H9 (cell line): ENCODE results near the gene FAM25G. TPM values are rescaled to one million over a fixed set of nuclear protein-coding genes. Genes with fewer than 3 reads are reported as not detected.

Experiments used
- DNase-seq: peaks from one replicate; pipeline ENCODE4 v3.0.0-alpha.2; 2017
- H2AFZ ChIP-seq: one replicate; pipeline ENCODE4 v1.6.1; 2013; ENCODE audit warnings: mild to moderate bottlenecking, low read length, control low read depth, moderate library complexity
- H2AK5ac ChIP-seq: 2 replicates; pipeline ENCODE4 v1.6.1; 2013; ENCODE audit warnings: low read length, control low read depth, mixed read lengths; ENCODE audit not compliant: insufficient read length
- H2BK120ac ChIP-seq: one replicate; pipeline ENCODE4 v1.6.1; 2013; ENCODE audit warnings: low read depth, mild to moderate bottlenecking, low read length, control low read depth, inconsistent platforms; ENCODE audit not compliant: poor library complexity, severe bottlenecking
- H2BK12ac ChIP-seq: 2 replicates; pipeline ENCODE4 v1.6.1; 2013; ENCODE audit warnings: low read length, control low read depth, mixed read lengths, low read depth; ENCODE audit not compliant: insufficient read length
- H2BK15ac ChIP-seq: 2 replicates; pipeline ENCODE4 v1.6.1; 2013; ENCODE audit warnings: low read depth, low read length, control low read depth
- H2BK20ac ChIP-seq: one replicate; pipeline ENCODE4 v1.6.1; 2013; ENCODE audit warnings: low read depth, mild to moderate bottlenecking, low read length, control low read depth, inconsistent platforms; ENCODE audit not compliant: poor library complexity, severe bottlenecking
- H2BK5ac ChIP-seq: 2 replicates; pipeline ENCODE4 v1.6.1; 2013; ENCODE audit warnings: low read length, control low read depth, mixed read lengths; ENCODE audit not compliant: insufficient read length
- H3K14ac ChIP-seq: 2 replicates; pipeline ENCODE4 v1.6.1; 2013; ENCODE audit warnings: low read length, control low read depth; ENCODE audit not compliant: insufficient read depth
- H3K18ac ChIP-seq: 2 replicates; pipeline ENCODE4 v1.6.1; 2013; ENCODE audit warnings: low read depth, mild to moderate bottlenecking, mixed read lengths, low read length, control low read depth; ENCODE audit not compliant: insufficient read length
- H3K23ac ChIP-seq: 2 replicates; pipeline ENCODE4 v1.6.1; 2013; ENCODE audit warnings: low read length, control low read depth, mixed read lengths, low read depth; ENCODE audit not compliant: insufficient read length
- H3K23me2 ChIP-seq: 2 replicates; pipeline ENCODE4 v1.6.1; 2013; ENCODE audit warnings: low read depth, mild to moderate bottlenecking, mixed read lengths, low read length, control low read depth; ENCODE audit not compliant: insufficient read length, poor library complexity, severe bottlenecking
- H3K27ac ChIP-seq: 2 replicates; pipeline ENCODE4 v1.5.1; 2013; ENCODE audit warnings: low read length, control low read depth, mixed read lengths, low read depth; ENCODE audit not compliant: insufficient read length
- H3K27me3 ChIP-seq: 2 replicates; pipeline ENCODE4 v1.6.1; 2013; ENCODE audit warnings: low read length, control low read depth, inconsistent platforms; ENCODE audit not compliant: insufficient read depth
- H3K4ac ChIP-seq: 2 replicates; pipeline ENCODE4 v1.6.1; 2013; ENCODE audit warnings: low read depth, mild to moderate bottlenecking, control low read depth, inconsistent platforms, low read length, moderate library complexity
- H3K4me1 ChIP-seq: 2 replicates; pipeline ENCODE4 v1.6.1; 2013; ENCODE audit warnings: low read length, control low read depth, inconsistent platforms; ENCODE audit not compliant: insufficient read depth
- H3K4me2 ChIP-seq: 2 replicates; pipeline ENCODE4 v1.6.1; 2013; ENCODE audit warnings: low read length, control low read depth, mixed read lengths; ENCODE audit not compliant: insufficient read length, insufficient read depth
- H3K56ac ChIP-seq: 2 replicates; pipeline ENCODE4 v1.6.1; 2013; ENCODE audit warnings: low read depth, mild to moderate bottlenecking, mixed read lengths, low read length, control low read depth; ENCODE audit not compliant: insufficient read length
- H3K79me1 ChIP-seq: 2 replicates; pipeline ENCODE4 v1.6.1; 2013; ENCODE audit warnings: low read depth, mild to moderate bottlenecking, moderate library complexity, low read length, control low read depth, inconsistent platforms; ENCODE audit not compliant: insufficient read depth, poor library complexity, severe bottlenecking
- H3K79me2 ChIP-seq: 2 replicates; pipeline ENCODE4 v1.6.1; 2013; ENCODE audit warnings: low read length, control low read depth, inconsistent platforms; ENCODE audit not compliant: insufficient read depth
- H3K9ac ChIP-seq: 2 replicates; pipeline ENCODE4 v1.6.1; 2013; ENCODE audit warnings: low read length, control low read depth, mixed read lengths; ENCODE audit not compliant: insufficient read length; ENCODE audit errors: extremely low read depth
- H3K9me3 ChIP-seq: one replicate; pipeline ENCODE4 v1.6.1; 2013; ENCODE audit warnings: low read depth, low read length, inconsistent platforms; ENCODE audit not compliant: control insufficient read depth
- H3T11ph ChIP-seq: one replicate; pipeline ENCODE4 v1.6.1; 2013; ENCODE audit warnings: mild to moderate bottlenecking, low read length, control low read depth, inconsistent platforms
- H4K20me1 ChIP-seq: one replicate; pipeline ENCODE4 v1.6.1; 2013; ENCODE audit not compliant: control insufficient read depth, insufficient read length, insufficient read depth
- H4K5ac ChIP-seq: 2 replicates; pipeline ENCODE4 v1.6.1; 2013; ENCODE audit warnings: low read depth, mild to moderate bottlenecking, mixed read lengths, low read length, control low read depth; ENCODE audit not compliant: insufficient read length
- H4K8ac ChIP-seq: replicated peaks from 2 replicates; pipeline ENCODE4 v1.6.1; 2013; ENCODE audit warnings: low read length, control low read depth, mixed read lengths, low read depth; ENCODE audit not compliant: insufficient read length
- H4K91ac ChIP-seq: 2 replicates; pipeline ENCODE4 v1.6.1; 2013; ENCODE audit warnings: low read depth, mild to moderate bottlenecking, moderate library complexity, mixed read lengths, low read length, control low read depth; ENCODE audit not compliant: insufficient read length
- H3K27ac Mint-ChIP-seq, 3 experiments: 2 replicates in 2 of 3; 3 replicates in 1 of 3; pipeline ENCODE4 v1.8.0; 2020 to 2021; ENCODE audit warnings: mixed read lengths in 3 of 3, mild to moderate bottlenecking in 1 of 3, moderate library complexity in 1 of 3
- H3K27me3 Mint-ChIP-seq: 2 replicates; pipeline ENCODE4 v1.8.0; 2021; ENCODE audit warnings: low read depth, mild to moderate bottlenecking, moderate library complexity, mixed read lengths
- H3K36me3 Mint-ChIP-seq, 3 experiments: 2 replicates in 2 of 3; 3 replicates in 1 of 3; pipeline ENCODE4 v1.8.0; 2020 to 2021; ENCODE audit warnings: low read depth in 3 of 3, mixed read lengths in 3 of 3; ENCODE audit not compliant: insufficient read depth in 1 of 3
- H3K4me1 Mint-ChIP-seq, 2 experiments: 2 replicates each; pipeline ENCODE4 v1.8.0; 2020; ENCODE audit warnings: mixed read lengths in 2 of 2
- H3K4me3 Mint-ChIP-seq, 2 experiments: 2 replicates in 1 of 2; 3 replicates in 1 of 2; pipeline ENCODE4 v1.8.0; 2020 to 2021; ENCODE audit warnings: mild to moderate bottlenecking in 2 of 2, mixed read lengths in 2 of 2, moderate library complexity in 1 of 2
- H3K9me3 Mint-ChIP-seq, 2 experiments: 2 replicates in 1 of 2; 3 replicates in 1 of 2; pipeline ENCODE4 v1.8.0; 2020; ENCODE audit warnings: mild to moderate bottlenecking in 2 of 2, mixed read lengths in 2 of 2, moderate library complexity in 1 of 2
- WGBS: extraction: QIAGEN DNeasy Blood & Tissue Kit; methylation state at CpG from one replicate; pipeline ENCODE4 v1.1.7; 2013; ENCODE audit warnings: missing lambda C conversion rate, low lambda C conversion rate, mixed read lengths; ENCODE audit not compliant: insufficient read length; ENCODE audit errors: extremely low coverage; 5-methylcytosine and 5-hydroxymethylcytosine counted together
- total RNA-seq: library from RNA; stranded (reverse); gene quantifications from 2 replicates; pipeline ENCODE4 v1.2.1, GENCODE V29; 2021
- TF ChIP-seq, protein P1 (sequence below): fragments of 200-600 bp; sonication (generic); conservative IDR thresholded peaks from 3 replicates; pipeline ENCODE4 v1.8.0; 2021; ENCODE audit warnings: antibody characterized with exemption, mild to moderate bottlenecking

FAM25G gene
- total RNA-seq, 1 experiment from 2014 or later: not detected

DNA sequence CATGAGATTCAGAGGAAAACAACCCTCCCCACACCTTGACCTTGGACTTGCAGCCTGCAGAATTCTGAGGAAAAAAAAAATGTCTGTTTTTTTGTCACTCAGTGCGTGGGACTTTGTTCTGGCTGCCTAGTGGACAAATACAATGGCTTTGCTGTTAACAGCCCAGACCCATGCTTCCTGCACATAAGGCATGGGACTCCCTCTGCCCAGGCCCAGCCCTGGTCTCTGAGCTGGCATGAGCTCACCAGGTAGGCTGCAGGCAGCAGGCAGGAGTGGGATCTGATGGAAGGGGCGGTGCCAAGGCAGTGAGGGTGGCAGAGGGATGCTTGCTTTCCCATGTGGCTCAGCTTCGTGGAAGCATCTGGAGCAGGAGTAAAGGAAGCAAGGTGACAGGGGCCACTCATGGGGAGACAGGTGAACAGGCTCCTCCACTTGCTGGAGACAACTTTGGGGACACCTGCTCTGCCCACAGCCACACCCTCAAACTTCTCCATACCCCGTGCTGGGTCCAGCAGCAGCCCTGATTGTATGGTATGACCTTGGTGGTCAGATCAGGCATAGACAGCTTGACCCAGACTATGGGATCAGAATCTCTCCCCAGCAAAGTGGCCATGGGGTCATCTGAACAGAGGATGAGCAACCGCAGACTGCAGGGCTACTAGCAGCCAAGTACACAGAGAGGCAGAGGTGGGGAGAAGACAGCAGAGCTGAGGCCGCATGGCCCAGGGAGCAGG is 34.5 kb downstream of the FAM25G start:
- H2BK5ac ChIP-seq: no peak overlapping the region
- no peaks in the 10 kb centered on the region for H3K4me1 ChIP-seq
- no peaks in the 10 kb centered on the region for H3K79me1 ChIP-seq
- H4K5ac ChIP-seq: no peak overlapping the region
- no peak overlapping the region for H2BK12ac ChIP-seq
- no peak overlapping the region for H2BK120ac ChIP-seq
- peak; percentile 20 for DNase-seq
- H2AFZ ChIP-seq: no peak overlapping the region
- H3K56ac ChIP-seq: no peak overlapping the region
- Mint-ChIP-seq H3K4me3 (no peak overlapping the region), H3K4me1 (peaks cover 14 to 21% of the 10 kb centered on the region in 2 experiments), H3K27me3 (peaks cover 5% of the 10 kb centered on the region), H3K27ac (peak overlapping the region in 1 of 3 experiments; percentile 59; a peak in 1 of 7 replicates), H3K36me3 (no peaks in the 10 kb centered on the region), H3K9me3 (no peaks in the 10 kb centered on the region)
- no peaks in the 10 kb centered on the region for H4K20me1 ChIP-seq
- no peak overlapping the region for H2BK15ac ChIP-seq
- no peaks in the 10 kb centered on the region for H3K23me2 ChIP-seq
- H3K4me2 ChIP-seq: no peak overlapping the region
- no peak overlapping the region for H4K8ac ChIP-seq
- no peak overlapping the region for H2AK5ac ChIP-seq
- H3K9me3 ChIP-seq: no peaks in the 10 kb centered on the region
- no peak overlapping the region for H3K9ac ChIP-seq
- H3T11ph ChIP-seq: no peak overlapping the region
- H4K91ac ChIP-seq: no peak overlapping the region
- no peak overlapping the region for H3K18ac ChIP-seq
- WGBS: no CpG with 5 or more reads among the region's 6 CpGs
- no peak overlapping the region for H2BK20ac ChIP-seq
- no peaks in the 10 kb centered on the region for H3K79me2 ChIP-seq
- H3K27me3 ChIP-seq: no peaks in the 10 kb centered on the region
- no peak overlapping the region for H3K23ac ChIP-seq
- H3K4ac ChIP-seq: no peak overlapping the region
- no peak overlapping the region for H3K27ac ChIP-seq
- TF ChIP-seq, protein P1, sequence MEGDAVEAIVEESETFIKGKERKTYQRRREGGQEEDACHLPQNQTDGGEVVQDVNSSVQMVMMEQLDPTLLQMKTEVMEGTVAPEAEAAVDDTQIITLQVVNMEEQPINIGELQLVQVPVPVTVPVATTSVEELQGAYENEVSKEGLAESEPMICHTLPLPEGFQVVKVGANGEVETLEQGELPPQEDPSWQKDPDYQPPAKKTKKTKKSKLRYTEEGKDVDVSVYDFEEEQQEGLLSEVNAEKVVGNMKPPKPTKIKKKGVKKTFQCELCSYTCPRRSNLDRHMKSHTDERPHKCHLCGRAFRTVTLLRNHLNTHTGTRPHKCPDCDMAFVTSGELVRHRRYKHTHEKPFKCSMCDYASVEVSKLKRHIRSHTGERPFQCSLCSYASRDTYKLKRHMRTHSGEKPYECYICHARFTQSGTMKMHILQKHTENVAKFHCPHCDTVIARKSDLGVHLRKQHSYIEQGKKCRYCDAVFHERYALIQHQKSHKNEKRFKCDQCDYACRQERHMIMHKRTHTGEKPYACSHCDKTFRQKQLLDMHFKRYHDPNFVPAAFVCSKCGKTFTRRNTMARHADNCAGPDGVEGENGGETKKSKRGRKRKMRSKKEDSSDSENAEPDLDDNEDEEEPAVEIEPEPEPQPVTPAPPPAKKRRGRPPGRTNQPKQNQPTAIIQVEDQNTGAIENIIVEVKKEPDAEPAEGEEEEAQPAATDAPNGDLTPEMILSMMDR: no peak
- no peak overlapping the region; the same call in 1 of the 2 replicates for H3K14ac ChIP-seq
